Activated CD4-positive, alpha-beta T cell treated with anti-CD3 and anti-CD28 coated beads, Interleukin-2, amount 50 U/mL, for 24 hours (primary cell): ENCODE results near the gene SLC2A4.

Source experiments
- DNase-seq, 2 donors: peaks; one replicate each; pipeline ENCODE4 v3.0.0-alpha.2; 2020; ENCODE audit warnings: low read depth in 1 of 2, low spot score in 1 of 2

Gene SLC2A4

DNA sequence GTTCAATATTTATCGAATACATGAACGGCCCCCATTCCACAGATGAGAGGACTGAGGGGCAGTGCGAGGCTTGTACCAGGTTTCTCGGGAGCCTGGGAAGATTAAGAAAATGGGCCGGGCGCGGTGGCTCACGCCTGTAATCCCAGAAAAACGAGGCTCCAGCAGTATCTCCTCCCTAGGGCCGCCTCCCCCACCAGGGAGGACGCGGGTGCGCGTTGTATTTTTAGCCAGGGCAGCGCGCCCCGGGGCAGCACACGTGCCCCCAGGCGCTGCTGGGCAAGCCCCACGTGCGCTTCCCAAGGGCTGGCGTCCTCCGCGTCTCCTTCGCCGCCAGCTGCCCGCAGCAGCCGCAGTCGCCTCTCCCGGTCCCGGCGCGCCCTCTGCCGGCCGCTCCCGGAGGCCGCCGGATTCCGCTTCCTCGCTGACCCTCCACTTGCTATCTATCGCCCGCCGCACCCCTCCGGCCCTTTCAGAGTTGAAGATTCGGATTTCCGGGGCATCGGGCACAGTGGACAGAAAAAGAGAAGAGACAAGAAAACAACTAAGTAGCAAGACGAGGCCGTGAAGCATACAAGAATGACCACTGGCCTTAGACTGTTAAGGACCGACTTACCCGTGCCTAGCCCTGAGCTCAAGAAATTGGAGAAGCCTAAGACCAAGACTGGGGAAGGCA lies 14.8 kb downstream of the SLC2A4 start:
- no peak for DNase-seq

DNA sequence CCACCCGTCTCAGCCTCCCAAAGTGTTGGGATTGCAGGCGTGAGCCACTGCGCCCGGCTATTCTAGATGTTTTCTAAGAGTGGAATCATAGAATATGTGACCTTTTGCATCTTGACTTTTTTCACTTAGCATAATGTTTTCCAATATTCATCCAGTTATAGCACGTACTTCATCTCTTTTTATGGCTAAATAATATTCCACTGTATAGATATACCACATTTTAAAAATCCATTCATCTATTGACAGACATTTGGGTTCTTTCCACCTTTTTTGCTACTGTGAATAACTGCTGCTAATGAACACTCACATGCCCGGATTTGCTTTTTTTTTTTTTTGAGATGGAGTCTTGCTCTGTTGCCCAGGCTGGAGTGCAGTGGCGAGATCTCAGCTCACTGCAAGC lies 22.7 kb downstream of the SLC2A4 start:
- DNase-seq: no peak

DNA sequence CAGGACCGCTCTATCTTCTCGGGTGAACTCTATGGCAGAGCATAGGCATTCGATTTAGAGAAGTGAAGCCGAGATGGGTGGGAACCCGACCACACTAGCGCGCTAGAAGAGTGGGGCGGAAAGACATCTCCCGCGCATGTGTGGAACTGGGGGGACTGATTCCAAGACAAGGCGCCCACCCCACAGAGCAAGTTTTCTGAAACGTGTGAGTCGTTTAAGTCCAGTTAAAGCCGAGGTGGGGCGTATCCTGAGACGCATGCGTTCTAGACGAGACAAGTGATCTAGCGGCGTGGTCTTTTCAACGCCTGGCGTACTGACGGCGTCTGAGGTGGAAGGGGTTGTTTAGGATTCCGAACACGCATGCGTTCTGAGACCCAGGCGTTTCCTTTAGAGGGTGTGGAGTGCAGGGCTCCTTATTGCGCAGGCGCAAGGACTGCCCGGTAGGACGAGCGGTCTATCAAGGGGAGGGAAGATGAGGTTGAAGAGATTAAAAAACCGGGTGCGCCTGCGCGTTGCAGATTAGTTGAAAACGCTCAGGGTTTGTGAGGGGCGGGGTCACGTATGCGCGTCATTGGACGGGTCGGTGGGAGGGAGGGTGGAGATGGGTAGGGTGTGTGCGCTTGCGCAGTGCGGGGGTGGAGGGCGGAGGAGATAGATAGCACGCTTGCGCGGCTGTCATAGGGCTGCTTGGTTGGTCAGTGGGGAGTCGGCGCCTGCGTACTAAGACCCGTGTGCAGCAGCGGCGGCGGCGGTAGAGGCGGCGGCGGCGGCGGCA lies 25.6 kb downstream of the SLC2A4 start, which contains the start of gene EIF5A:
EIF5A (plus strand) TSS at position 718 of the 775 bp plus-strand sequence. CDS start 2,008 bp downstream, outside the sequence.
- DNase-seq: peak; percentile 100

DNA sequence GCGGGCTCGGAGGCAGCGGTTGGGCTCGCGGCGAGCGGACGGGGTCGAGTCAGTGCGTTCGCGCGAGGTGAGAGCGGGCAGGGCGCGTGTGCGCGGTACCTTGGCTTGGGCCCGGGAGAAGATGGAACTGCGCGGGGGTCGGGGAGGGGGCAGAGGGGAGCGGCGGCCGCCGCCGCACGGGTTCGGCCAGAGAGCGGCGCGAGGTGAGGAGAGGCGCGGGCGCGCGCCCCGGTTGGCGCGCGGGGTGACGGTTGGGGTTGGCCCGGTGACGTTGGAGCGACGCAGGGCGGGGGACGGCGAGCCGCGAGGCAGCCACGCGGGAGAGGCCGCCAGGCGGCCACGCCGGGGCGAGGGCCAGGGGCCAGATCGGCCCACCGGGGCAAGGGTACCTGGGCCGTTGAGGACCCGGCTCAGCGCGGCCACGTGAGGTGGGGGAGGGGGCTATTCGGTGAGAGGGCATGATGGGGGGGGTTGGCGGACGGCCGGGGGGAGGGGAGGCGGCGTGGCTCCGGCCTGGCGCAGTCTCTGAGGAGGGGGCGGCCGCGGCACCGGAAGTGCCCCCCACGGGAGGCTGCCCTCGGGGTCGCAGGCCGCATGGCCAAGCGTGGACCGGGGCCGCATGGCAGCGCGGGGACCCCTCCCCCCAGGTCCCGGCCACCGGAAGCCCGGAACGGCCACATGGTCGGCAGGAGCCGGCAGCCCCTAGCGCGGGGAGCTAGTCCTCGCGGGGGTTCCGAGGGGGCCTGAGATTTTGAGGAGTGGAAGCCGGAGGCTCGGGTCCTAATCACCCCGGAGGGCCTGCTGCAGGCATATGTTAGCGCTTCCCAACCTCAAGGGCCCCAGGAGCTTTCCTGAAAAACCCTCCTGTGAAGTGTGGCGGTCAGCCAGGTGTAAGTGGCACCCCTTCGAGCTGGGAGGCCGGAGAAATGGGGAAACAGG lies 26.4 kb downstream of the SLC2A4 start:
- peak in 1 of 2 donors; percentile 30 for DNase-seq

DNA sequence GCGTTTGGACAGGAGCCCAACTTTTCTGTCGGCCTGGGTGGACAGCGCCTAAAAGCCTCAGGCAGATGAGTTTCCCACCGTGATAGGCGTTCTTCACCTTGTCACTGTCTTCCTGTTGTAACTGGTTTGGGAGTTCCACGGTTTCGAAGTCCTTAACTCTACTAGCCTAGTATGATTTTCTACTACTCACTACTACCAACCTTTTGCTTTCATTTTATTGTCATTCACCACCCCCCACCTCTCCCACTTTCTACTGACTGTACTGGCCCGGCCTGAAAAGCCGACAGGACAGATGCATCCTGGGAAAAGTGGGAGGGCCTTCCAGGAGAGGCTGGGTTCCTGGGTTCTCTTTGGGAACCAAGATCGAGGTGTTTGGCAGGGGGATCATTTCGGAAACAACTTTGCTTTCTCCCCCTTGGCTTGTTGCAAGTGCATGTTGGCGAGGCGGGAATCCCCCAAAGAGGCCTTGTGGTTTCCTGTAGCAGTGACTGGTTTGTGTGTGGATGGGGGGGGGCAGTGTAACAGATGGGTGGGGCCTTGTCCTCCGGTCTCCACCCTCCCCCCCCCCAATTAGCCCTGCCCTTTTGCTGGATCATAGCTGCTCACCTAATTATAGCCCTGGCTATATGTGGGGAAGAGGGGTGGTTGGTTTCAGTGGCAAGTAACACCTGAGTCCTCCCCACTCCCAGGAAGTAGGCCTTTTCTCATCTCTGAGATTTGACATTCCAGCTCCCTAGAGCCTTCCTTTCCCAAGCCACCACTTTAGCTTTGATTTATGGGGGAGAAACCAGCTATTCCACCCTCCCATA lies 27.3 kb downstream of the SLC2A4 start:
- DNase-seq: peak; percentile 74 to 82

DNA sequence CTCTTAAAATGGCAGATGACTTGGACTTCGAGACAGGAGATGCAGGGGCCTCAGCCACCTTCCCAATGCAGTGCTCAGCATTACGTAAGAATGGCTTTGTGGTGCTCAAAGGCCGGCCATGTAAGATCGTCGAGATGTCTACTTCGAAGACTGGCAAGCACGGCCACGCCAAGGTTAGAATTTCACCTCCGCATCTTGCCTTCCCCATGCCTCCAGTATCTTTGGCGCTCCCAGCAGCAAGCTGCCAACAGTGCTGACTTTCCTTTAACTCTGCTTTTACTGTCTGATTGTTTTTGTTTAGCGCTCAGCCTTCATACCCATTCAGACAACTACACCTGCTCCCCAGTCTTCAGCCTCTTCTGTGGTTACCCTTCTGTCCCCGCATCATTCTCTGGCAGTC lies 28.1 kb downstream of the SLC2A4 start:
- no peak for DNase-seq

DNA sequence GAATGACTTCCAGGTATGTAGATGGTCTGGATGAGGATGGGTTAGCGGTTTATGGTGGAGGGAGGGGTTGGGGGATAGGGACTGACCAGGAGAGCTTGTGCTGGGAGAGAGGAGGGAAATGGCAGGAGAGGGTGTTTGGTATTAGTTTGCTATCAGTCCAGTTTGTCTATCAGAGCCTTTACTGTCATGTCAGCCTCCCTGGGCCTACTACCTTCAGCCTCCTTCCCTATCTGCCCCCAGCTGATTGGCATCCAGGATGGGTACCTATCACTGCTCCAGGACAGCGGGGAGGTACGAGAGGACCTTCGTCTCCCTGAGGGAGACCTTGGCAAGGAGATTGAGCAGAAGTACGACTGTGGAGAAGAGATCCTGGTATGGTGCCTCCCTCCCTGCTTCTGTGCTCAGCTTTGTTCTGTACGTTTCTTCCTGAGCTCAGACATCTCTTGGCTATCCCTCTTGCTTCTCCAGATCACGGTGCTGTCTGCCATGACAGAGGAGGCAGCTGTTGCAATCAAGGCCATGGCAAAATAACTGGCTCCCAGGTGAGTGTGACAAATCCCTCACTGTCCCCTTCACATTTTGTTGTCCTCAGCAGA lies 29.7 kb downstream of the SLC2A4 start:
- no peak for DNase-seq

DNA sequence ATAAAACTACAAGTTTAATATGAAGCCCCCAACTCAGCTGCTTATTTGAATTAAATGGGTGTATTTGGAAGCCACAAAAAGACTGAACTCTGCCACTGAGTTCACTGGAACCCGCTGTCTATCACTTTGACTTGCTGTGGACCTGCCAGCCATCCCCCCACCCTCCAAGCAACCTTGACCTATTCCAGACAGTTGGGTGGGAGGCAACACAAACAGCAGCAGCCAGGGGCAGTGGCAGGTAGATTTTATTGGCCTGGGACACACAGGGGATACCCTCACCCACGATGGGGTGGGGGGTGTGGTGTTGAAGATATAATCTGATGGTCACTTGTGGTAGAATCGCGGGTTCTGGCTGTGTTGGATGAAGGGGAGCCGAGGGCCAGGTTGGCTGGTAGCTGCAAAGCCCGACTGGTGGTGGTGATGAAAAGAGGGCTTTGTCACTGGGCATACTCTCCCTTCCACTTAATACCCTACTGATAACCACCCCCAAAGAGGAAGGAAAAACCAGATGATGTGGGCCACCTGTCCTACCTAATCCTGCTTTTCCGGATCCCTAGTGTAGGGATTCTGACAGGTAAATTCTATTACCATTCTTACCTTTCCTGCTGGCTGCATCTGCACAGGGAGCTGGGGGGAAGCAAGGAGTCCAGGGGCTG lies 31.0 kb downstream of the SLC2A4 start:
- no peak for DNase-seq

DNA sequence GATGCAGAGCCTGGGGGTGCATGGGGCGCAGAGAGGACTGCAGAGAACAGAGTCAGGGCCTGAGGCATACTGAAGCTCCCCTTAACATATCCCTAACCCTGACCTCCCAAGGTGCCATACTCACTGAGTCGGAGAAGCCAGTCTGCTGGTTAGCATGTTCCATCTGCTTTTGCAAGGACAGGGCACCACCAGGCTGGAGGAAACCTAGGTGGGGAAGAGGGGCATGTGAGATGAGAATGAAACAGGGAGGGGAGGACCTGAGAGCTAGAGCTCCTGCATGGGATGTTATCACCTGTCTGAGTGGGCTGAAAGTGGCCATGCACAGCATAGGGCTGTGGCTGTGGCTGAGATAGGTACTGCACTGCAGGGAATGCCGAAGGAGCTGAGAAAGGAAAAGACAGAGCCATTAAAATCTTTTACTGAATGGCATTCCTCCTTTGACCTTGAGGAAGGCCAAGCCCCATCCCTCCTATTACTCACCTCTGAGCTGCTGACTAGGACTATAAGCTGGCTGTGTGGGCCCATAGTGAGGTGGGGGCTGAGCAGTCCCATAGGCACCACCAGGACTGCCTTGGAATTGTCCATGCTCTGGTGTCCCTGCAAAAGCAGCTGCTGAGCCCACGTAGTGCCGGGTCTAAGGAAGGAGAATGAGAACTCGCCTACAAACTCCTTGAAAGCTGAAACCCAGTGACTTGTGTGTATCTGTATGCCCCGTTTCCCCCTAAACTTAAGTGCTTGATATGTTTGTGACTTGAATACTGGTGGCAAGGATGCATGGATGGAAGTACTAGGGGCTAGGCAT lies 31.8 kb downstream of the SLC2A4 start:
- DNase-seq: no peak

DNA sequence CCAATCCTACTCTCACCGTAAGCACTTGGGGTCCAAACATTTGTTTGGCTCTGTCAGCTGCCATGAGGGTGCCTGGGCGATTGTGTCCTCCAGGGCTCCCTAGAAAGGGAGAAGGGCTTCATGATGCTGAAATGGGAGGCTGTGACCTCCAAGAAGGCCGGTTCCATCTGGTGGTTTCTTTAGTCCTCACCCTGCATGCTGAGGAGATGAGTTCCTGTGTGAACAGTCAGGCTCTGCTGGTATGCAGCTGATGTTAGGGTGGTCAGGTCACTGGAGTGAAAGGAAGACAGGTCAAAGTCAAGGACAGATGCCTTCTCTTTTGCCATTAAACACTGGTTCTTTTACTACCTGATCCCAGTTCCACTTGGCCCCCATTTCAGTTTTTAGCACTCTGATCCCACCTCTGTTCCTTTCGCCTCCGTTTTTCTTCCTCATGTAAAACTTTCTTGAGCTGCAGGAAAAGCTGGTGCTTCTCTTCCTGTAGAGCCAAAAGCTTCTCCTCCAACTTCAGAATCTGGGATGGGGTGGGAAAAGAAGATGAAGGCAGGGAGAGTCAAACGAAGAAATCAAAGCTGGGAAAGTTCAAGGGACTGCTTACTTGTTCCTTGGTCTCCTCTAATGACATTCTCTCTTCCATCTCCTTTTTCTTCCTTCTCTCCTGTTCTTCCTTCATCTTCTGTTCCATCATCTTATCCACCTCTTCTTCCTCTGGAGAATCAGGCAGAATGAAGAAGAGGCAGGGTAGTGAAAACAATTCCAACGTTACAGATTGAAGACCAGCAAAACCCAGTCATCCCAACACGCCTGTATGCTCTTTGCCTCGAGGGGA lies 32.6 kb downstream of the SLC2A4 start:
- no peak for DNase-seq

DNA sequence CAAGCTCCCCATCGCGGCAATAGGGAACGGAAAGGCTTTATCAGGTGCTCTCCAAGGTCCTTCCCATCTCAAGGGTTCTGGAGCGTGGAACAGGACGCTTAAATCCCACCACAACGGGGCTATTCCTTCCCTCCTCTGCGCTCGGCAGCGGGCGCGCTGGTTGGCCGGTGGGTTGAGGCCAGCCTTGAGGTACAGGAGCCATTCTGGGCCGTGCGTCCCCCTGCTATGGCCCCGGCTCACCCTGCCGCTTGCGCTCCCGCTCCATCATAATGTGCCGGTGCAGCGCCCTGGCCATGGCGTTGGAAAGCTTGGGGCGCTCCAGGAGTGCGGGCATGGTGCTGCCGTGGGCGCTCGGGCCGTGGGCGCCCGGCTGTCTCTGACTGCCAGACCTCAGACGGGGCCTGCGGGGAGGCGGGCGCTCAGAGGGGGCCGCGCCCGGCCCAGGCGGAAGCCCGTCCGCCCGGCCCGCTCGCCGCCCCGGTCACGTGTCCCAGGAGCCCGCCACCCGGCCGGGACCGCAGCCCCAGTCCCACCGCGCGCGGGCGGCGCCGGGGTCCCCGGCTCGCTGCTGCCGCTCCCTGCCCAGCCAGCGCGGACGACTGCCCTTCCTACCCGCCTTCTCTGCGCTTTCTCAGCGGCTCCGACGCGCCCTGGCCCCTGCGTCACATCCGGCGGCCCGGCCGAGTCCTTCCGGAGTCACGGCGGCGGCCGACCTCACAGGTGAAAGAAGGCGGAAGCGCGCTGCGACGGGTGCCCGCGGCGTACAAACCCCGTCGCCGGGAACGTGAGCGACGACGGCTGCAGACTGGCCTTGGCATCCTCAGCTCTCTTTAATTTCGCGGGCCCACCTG lies 33.4 kb downstream of the SLC2A4 start, which contains the start of gene GPS2:
GPS2 (minus strand) TSS at position 642 of the 851 bp plus-strand sequence; CDS start at position 334, 308 bp downstream.
- DNase-seq: peak; percentile 91 to 96

DNA sequence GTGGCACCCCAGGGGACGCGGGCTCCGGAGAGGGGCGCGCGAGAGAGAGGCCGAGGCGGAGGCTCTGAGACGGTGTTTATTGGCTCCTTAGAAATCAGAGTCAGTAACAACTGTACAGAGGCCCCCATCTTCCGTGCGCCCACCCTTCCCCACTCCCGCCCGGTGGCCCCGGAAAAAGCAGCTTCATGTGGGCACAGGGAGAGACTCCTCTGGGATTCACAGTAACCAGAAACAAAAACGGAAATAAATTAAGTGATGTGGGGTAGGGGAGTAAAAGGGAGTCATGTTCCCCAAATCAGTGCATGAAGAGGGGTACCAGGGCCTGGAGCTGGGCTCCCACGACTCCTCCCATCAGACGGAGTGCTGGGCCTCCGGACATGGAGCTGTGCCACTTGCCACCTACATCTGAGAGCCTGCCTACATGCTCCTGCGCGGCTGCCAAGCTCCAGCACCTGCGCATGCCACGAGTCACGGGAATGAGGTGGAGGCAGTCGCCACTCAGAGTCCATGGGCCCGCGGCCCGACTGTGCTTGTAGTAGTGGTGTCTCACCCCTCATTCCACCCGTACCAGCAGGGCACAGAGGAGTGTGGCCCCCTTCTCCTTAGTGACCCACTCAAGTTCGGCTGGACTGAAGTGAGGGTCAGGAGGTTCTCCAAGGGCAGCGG lies 34.2 kb downstream of the SLC2A4 start:
- DNase-seq: no peak

DNA sequence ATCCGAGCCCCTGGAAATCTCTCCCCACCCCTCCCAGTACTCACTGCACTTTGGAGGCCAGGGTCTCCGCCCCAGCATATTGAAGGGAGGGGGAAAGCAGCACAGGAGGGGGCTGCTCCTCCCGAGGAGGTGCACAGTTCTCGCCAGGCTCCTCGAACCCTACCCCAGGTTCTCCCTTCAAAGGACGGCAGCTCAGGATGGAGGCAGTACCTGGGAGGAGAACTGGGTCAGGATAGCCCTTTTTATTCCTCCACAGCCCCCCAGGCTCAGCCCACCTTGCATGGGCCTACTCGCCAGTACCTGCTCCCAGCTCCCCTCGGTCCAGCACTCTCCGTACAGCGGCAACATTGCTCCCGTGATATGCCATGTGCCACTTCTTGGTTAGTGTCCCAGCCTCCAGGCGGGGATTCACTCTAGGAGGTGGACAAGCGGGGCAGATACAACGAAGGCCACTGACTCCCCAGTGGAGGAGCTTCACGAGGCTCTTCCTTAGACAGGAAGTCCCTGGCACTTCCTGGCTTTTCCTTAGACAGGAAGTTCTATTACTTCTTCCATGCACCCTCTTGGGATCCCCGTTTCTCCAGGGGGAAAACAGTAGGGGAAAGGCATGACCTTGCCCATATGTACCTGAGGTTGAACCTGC lies 35.8 kb downstream of the SLC2A4 start:
- no peak for DNase-seq

DNA sequence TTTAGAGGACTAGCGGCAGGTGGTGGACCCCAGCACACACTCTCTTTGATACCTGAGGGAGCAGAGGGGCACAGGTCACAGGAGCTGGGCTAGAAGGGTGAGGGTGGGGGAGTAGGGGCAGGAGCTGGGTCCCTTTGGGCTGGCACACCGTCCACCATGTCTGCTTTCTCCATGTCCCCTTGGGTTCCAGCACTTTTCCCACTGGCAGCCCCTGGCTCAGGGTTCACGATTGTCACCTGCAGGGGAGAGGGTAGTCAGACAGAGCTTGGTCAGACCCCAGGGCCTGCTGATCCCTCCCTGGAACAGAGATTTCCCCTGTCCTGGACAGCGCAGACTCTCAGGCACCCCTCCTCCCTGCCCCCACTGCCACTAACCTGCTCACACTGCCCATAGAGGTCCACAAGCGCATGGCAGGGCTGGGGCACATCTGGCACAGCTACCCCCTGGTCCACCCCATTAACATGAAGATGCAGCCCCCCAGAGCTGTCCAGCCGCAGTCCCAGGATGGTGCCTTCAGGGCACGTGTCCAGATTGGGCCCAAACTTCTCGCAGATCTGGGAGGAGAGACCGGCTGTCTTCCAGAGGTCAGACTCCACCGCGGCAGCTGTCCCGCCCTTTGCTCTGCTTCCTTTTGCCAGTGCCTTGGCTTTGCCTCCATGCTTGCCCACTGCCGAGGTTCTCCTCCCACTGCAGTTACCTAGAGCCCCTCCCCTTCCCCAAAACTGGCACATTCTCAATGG lies 36.8 kb downstream of the SLC2A4 start:
- no peak for DNase-seq

DNA sequence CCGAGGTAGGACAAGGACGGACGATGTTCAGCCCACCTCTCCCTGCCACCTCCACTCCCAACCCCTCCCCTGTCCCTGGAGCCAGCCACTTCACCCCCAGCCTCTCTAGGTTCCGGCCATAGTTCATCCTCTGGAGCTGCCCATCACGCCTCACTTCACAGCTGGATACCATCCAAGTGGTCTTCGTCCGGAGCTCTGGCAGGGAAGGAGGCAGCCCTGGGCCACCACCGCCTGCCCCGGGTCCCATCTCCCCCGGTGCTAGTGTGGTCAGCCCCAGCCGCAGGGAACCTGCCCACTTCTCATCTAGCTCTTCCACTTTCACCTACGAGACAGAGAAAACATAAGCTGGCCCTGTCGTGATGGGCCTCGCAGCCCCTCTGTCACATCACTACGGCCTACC lies 39.9 kb downstream of the SLC2A4 start:
- no peak for DNase-seq
